ENCODE measurements around the gene NUB1. TPM values are rescaled to one million over a fixed set of nuclear protein-coding genes. Genes with fewer than 3 reads are reported as not detected.

Gene NUB1
- total and polyA plus RNA-seq, 2 experiments from 2014 or later, result 30.6 to 34.3 TPM

GRCh38 chr7:151315038-151315655 lies 26.5 kb upstream of the NUB1 start:
- H3K27me3 ChIP-seq, result no peaks in the 10 kb centered on the region
- peak; percentile 72 for TF ChIP-seq CTCF (IDR thresholded peaks at IDR 0.05; ENCODE audit: low read depth, low read length)
- H3K36me3 ChIP-seq, result no peaks in the 10 kb centered on the region
- peak; percentile 75 to 76 for DNase-seq (ENCODE audit: low read depth in 1 of 2, low spot score in 1 of 2)
- no peaks in the 10 kb centered on the region for H3K4me1 ChIP-seq (ENCODE audit: low read depth)
- no peaks in the 10 kb centered on the region for H3K9me3 ChIP-seq (ENCODE audit: low read depth)
- H3K27ac ChIP-seq, result no peak overlapping the region
- H3K4me3 ChIP-seq, result no peak overlapping the region

GRCh38 chr7:151316896-151317295 lies 24.7 kb upstream of the NUB1 start:
- Histone ChIP-seq H3K4me3 (no peak overlapping the region), H3K36me3 (no peaks in the 10 kb centered on the region), H3K27ac (no peak overlapping the region), H3K27me3 (no peaks in the 10 kb centered on the region), H3K4me1 (ENCODE audit: low read depth) (no peaks in the 10 kb centered on the region), H3K9me3 (ENCODE audit: low read depth) (no peaks in the 10 kb centered on the region)
- no peak for TF ChIP-seq CTCF (IDR thresholded peaks at IDR 0.05; ENCODE audit: low read depth, low read length)
- DNase-seq (ENCODE audit: low read depth in 1 of 2, low spot score in 1 of 2), result no peak

GRCh38 chr7:151317936-151318335 lies 23.7 kb upstream of the NUB1 start:
- H3K4me3 ChIP-seq, result no peak overlapping the region
- H3K9me3 ChIP-seq (ENCODE audit: low read depth), result no peaks in the 10 kb centered on the region
- no peaks in the 10 kb centered on the region for H3K4me1 ChIP-seq (ENCODE audit: low read depth)
- DNase-seq (ENCODE audit: low read depth in 1 of 2, low spot score in 1 of 2), result no peak
- H3K36me3 ChIP-seq, result no peaks in the 10 kb centered on the region
- no peak for TF ChIP-seq CTCF (IDR thresholded peaks at IDR 0.05; ENCODE audit: low read depth, low read length)
- H3K27me3 ChIP-seq, result no peaks in the 10 kb centered on the region
- no peak overlapping the region for H3K27ac ChIP-seq

- Histone ChIP-seq H3K4me1 (ENCODE audit: low read depth) (no peaks in the 10 kb centered on the region), H3K9me3 (ENCODE audit: low read depth) (no peaks in the 10 kb centered on the region), H3K36me3 (no peaks in the 10 kb centered on the region), H3K4me3 (no peak overlapping the region), H3K27me3 (no peaks in the 10 kb centered on the region), H3K27ac (no peak overlapping the region)
- DNase-seq (ENCODE audit: low read depth in 1 of 2, low spot score in 1 of 2), result no peak
- TF ChIP-seq CTCF (IDR thresholded peaks at IDR 0.05; ENCODE audit: low read depth, low read length), result no peak
These were observed 22.4 kb upstream of the NUB1 start for GRCh38 chr7:151319189-151319588.

GRCh38 chr7:151320263-151320845 lies 21.3 kb upstream of the NUB1 start:
- Histone ChIP-seq H3K27ac (no peak overlapping the region), H3K4me1 (ENCODE audit: low read depth) (no peaks in the 10 kb centered on the region), H3K36me3 (no peaks in the 10 kb centered on the region), H3K4me3 (no peak overlapping the region), H3K27me3 (no peaks in the 10 kb centered on the region), H3K9me3 (ENCODE audit: low read depth) (no peaks in the 10 kb centered on the region)
- DNase-seq (ENCODE audit: low read depth in 1 of 2, low spot score in 1 of 2), result no peak
- no peak for TF ChIP-seq CTCF (IDR thresholded peaks at IDR 0.05; ENCODE audit: low read depth, low read length)

Data from cardiac muscle cell (in vitro differentiated cells and primary cell).